Astrocyte (in vitro differentiated cells and primary cell): ENCODE data around the gene GREB1. TPM values are rescaled to one million over a fixed set of nuclear protein-coding genes. Genes with fewer than 3 reads are reported as not detected.

Experiments
- DNase-seq: peaks from one replicate; pipeline ENCODE4 v3.0.0-alpha.2; 2010; ENCODE audit warnings: low read depth
- FAIRE-seq: peaks from 2 replicates; lab custom pipeline; 2011; peaks lifted over from hg19 to GRCh38; lab: Jason Lieb, UNC
- H2AFZ ChIP-seq: 2 replicates; pipeline ENCODE4 v1.6.0; 2012; ENCODE audit warnings: low read depth, low read length, inconsistent platforms
- H3K27ac ChIP-seq: 2 replicates; pipeline ENCODE4 v1.5.1; 2011; ENCODE audit warnings: low read depth, low read length, inconsistent platforms
- H3K27me3 ChIP-seq: 2 replicates; pipeline ENCODE4 v1.6.0; 2011; ENCODE audit warnings: low read length, inconsistent platforms; ENCODE audit not compliant: insufficient read depth
- H3K36me3 ChIP-seq: 2 replicates; pipeline ENCODE4 v1.5.1; 2011; ENCODE audit warnings: low read length, inconsistent platforms; ENCODE audit not compliant: insufficient read depth
- H3K4me1 ChIP-seq: 2 replicates; pipeline ENCODE4 v1.5.1; 2011; ENCODE audit warnings: low read length, inconsistent platforms; ENCODE audit not compliant: insufficient read depth
- H3K4me2 ChIP-seq: 2 replicates; pipeline ENCODE4 v1.6.0; 2012; ENCODE audit warnings: low read length, inconsistent platforms
- H3K4me3 ChIP-seq: 2 replicates; pipeline ENCODE4 v1.5.1; 2011; ENCODE audit warnings: low read depth, mild to moderate bottlenecking, low read length, inconsistent platforms; ENCODE audit not compliant: insufficient read depth
- H3K79me2 ChIP-seq: 2 replicates; pipeline ENCODE4 v1.6.0; 2012; ENCODE audit warnings: mild to moderate bottlenecking, low read length, inconsistent platforms; ENCODE audit not compliant: insufficient read depth
- H3K9ac ChIP-seq: 2 replicates; pipeline ENCODE4 v1.6.0; 2012; ENCODE audit warnings: mild to moderate bottlenecking, low read length, inconsistent platforms
- H3K9me3 ChIP-seq: 2 replicates; pipeline ENCODE4 v1.5.1; 2012; ENCODE audit warnings: low read depth, mild to moderate bottlenecking, low read length, inconsistent platforms; ENCODE audit not compliant: insufficient read depth
- H4K20me1 ChIP-seq: 2 replicates; pipeline ENCODE4 v1.6.0; 2012; ENCODE audit warnings: low read length, inconsistent platforms; ENCODE audit not compliant: insufficient read depth
- H3K27ac Mint-ChIP-seq: one replicate; pipeline ENCODE4 v1.8.0; 2021; ENCODE audit warnings: mild to moderate bottlenecking, mixed read lengths; ENCODE audit not compliant: unreplicated experiment
- H3K27me3 Mint-ChIP-seq: one replicate; pipeline ENCODE4 v1.8.0; 2021; ENCODE audit warnings: low read depth, mixed read lengths; ENCODE audit not compliant: unreplicated experiment
- H3K36me3 Mint-ChIP-seq: one replicate; pipeline ENCODE4 v1.8.0; 2021; ENCODE audit warnings: low read depth, mixed read lengths; ENCODE audit not compliant: unreplicated experiment
- H3K4me1 Mint-ChIP-seq: one replicate; pipeline ENCODE4 v1.8.0; 2021; ENCODE audit warnings: low read depth, mixed read lengths; ENCODE audit not compliant: unreplicated experiment
- H3K4me3 Mint-ChIP-seq: one replicate; pipeline ENCODE4 v1.8.0; 2021; ENCODE audit warnings: mild to moderate bottlenecking, moderate library complexity, mixed read lengths; ENCODE audit not compliant: unreplicated experiment
- H3K9me3 Mint-ChIP-seq: one replicate; pipeline ENCODE4 v1.8.0; 2021; ENCODE audit warnings: mild to moderate bottlenecking, mixed read lengths; ENCODE audit not compliant: unreplicated experiment
- CTCF ChIP-seq: IDR thresholded peaks from 2 replicates; pipeline ENCODE4 v1.5.1; 2011; ENCODE audit warnings: low read depth, mild to moderate bottlenecking, inconsistent platforms, low read length, moderate library complexity; ENCODE audit not compliant: insufficient read depth
- EZH2 ChIP-seq: IDR thresholded peaks from 2 replicates; pipeline ENCODE4 v1.6.1; 2012; ENCODE audit warnings: mild to moderate bottlenecking, low read length, inconsistent platforms; ENCODE audit not compliant: insufficient read depth
- total RNA-seq: library from RNA; stranded (reverse); gene quantifications from 2 replicates; pipeline ENCODE4 v1.2.1, GENCODE V29; 2021

The GREB1 gene
- total RNA-seq, 1 donor from 2014 or later, result 14.5 TPM

DNA sequence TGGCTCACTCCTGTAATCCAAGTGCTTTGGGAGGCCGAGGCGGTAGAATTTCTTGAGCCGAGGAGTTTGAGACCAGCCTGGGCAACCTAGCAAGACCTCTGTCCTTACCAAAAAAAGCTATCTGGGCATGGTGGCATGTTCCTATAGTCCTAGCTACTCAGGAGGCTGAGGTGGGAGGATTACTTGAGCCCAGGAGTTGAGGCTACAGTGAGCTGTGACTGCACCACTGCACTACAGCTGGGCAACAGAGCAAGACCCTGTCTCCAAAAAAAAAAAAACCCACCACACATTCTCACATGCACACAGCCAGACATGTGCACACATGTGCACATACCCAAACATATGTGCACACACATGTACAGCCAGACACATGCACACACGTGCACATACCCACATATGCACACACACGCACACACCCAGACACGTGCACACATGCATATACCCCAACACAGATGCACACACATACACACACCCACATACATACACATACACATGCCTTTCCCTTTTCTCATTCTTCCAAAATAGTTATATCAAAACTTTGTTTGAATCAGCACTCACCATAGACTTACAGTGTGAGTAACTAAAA is 14.2 kb downstream of the GREB1 start:
- H3K27ac Mint-ChIP-seq, result no peak overlapping the region

DNA sequence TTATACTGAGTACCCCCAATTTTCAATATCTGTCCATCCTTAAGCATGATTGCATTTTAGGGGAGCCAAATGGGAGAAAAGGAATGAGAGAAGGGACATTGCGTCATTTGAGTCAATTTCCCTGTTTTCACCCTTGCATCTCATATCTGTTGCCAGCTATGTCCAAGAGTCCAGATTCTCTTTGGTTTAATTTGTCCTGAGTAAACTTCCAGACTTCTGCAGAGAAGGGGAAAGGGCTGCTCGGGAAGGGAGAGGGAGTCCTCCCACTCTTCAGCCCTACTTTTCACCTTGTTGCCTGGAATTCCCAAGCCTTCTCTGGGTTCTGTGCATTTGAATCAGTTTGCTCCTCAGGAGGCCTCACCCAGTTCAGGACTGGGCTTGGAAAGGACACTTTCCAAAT is 16.5 kb downstream of the GREB1 start:
- H3K36me3 Mint-ChIP-seq, result no peaks in the 10 kb centered on the region
- DNase-seq, result no peak

More for the DNA sequence above, 14.2 kb downstream of the GREB1 start:
- Histone ChIP-seq H3K9ac (no peak overlapping the region), H3K4me3 (no peak overlapping the region), H4K20me1 (no peaks in the 10 kb centered on the region), H3K79me2 (no peaks in the 10 kb centered on the region), H3K4me2 (no peak overlapping the region), H3K4me1 (no peaks in the 10 kb centered on the region), H3K9me3 (no peaks in the 10 kb centered on the region), H3K36me3 (no peaks in the 10 kb centered on the region), H3K27me3 (peaks cover 23% of the 10 kb centered on the region), H3K27ac (no peak overlapping the region), H2AFZ (no peak overlapping the region)
- no peaks in the 10 kb centered on the region for H3K9me3 Mint-ChIP-seq
- H3K27me3 Mint-ChIP-seq, result peaks cover 41% of the 10 kb centered on the region
- H3K4me1 Mint-ChIP-seq, result no peaks in the 10 kb centered on the region
- no peak overlapping the region for H3K4me3 Mint-ChIP-seq
- FAIRE-seq, result no peak
- no peak for DNase-seq
- no peaks in the 10 kb centered on the region for H3K36me3 Mint-ChIP-seq
- TF ChIP-seq EZH2, result no peak

GRCh38 chr2:11550901-11551568 is 17.2 kb downstream of the GREB1 start:
- H3K36me3 Mint-ChIP-seq, result no peaks in the 10 kb centered on the region
- no peaks in the 10 kb centered on the region for H3K36me3 ChIP-seq
- H3K4me1 ChIP-seq, result peaks cover 5% of the 10 kb centered on the region
- peaks cover 16% of the 10 kb centered on the region for H3K4me1 Mint-ChIP-seq
- no peaks in the 10 kb centered on the region for H3K9me3 ChIP-seq
- H3K4me2 ChIP-seq, result no peak overlapping the region
- H3K9me3 Mint-ChIP-seq, result no peaks in the 10 kb centered on the region
- H3K79me2 ChIP-seq, result no peaks in the 10 kb centered on the region
- no peak overlapping the region for H3K27ac Mint-ChIP-seq
- no peak for DNase-seq
- H3K27me3 ChIP-seq, result peaks cover 20% of the 10 kb centered on the region
- no peak overlapping the region for H3K9ac ChIP-seq
- H3K27ac ChIP-seq, result no peak overlapping the region
- H2AFZ ChIP-seq, result no peak overlapping the region
- H4K20me1 ChIP-seq, result no peaks in the 10 kb centered on the region
- peaks cover 34% of the 10 kb centered on the region for H3K27me3 Mint-ChIP-seq
- H3K4me3 Mint-ChIP-seq, result no peak overlapping the region
- no peak for FAIRE-seq
- TF ChIP-seq CTCF (no peak), EZH2 (no peak)
- H3K4me3 ChIP-seq, result no peak overlapping the region

More for the DNA sequence above, 16.5 kb downstream of the GREB1 start:
- no peak overlapping the region for H3K4me3 ChIP-seq
- no peak for FAIRE-seq
- peaks cover 5% of the 10 kb centered on the region for H3K4me1 ChIP-seq
- H3K9ac ChIP-seq, result no peak overlapping the region
- H3K27me3 ChIP-seq, result peaks cover 17% of the 10 kb centered on the region
- H3K79me2 ChIP-seq, result no peaks in the 10 kb centered on the region
- H2AFZ ChIP-seq, result no peak overlapping the region
- Mint-ChIP-seq H3K27me3 (peaks cover 34% of the 10 kb centered on the region), H3K4me1 (peaks cover 13% of the 10 kb centered on the region), H3K4me3 (no peak overlapping the region), H3K27ac (no peak overlapping the region), H3K9me3 (no peaks in the 10 kb centered on the region)
- no peak overlapping the region for H3K4me2 ChIP-seq
- H3K27ac ChIP-seq, result no peak overlapping the region
- no peaks in the 10 kb centered on the region for H3K9me3 ChIP-seq
- H4K20me1 ChIP-seq, result no peaks in the 10 kb centered on the region
- TF ChIP-seq CTCF, result no peak
- no peak for TF ChIP-seq EZH2
- H3K36me3 ChIP-seq, result no peaks in the 10 kb centered on the region
